A549 (cell line): ENCODE data around the gene CIAO2A.

ENCODE experiments used
- CHD2 ChIP-seq: fragments of 150-350 bp; IDR thresholded peaks from 2 replicates; pipeline ENCODE4 v1.6.1; 2014; ENCODE audit warnings: low read length; ENCODE audit not compliant: partially characterized antibody
- CHD4 ChIP-seq: fragments of 200-600 bp; sonication (generic); IDR thresholded peaks from 2 replicates; pipeline ENCODE4 v1.6.1; 2016; ENCODE audit warnings: antibody characterized with exemption, mild to moderate bottlenecking, borderline replicate concordance
- CTCF ChIP-seq: fragments of >200 bp; sonication (Bioruptor Twin); formaldehyde crosslinking; IDR thresholded peaks from 3 replicates; pipeline ENCODE4 v1.5.1; 2016
- ELK1 ChIP-seq: fragments of 150-350 bp; IDR thresholded peaks from 2 replicates; pipeline ENCODE4 v1.6.1; 2014; ENCODE audit warnings: low read depth, mild to moderate bottlenecking, low read length
- EP300 ChIP-seq, 2 experiments: fragments of >200 bp; sonication (Bioruptor Twin); formaldehyde crosslinking; IDR thresholded peaks; 2 replicates in 1 of 2; 3 replicates in 1 of 2; pipeline ENCODE4 v1.6.1; 2016 to 2017
- HDAC2 ChIP-seq: fragments of 200-600 bp; sonication (generic); IDR thresholded peaks from 2 replicates; pipeline ENCODE4 v1.6.1; 2016
- PHF8 ChIP-seq: fragments of 200-600 bp; sonication (generic); IDR thresholded peaks from 2 replicates; pipeline ENCODE4 v1.6.1; 2016; ENCODE audit warnings: low read depth, mild to moderate bottlenecking, antibody characterized with exemption, moderate library complexity, borderline replicate concordance
- SMC3 ChIP-seq: fragments of >200 bp; sonication (Bioruptor Twin); formaldehyde crosslinking; IDR thresholded peaks from 3 replicates; pipeline ENCODE4 v1.6.1; 2018; ENCODE audit warnings: inconsistent platforms
- TF ChIP-seq, protein P1 (sequence below): IDR thresholded peaks from 2 replicates; pipeline ENCODE4 v1.6.1; 2012; ENCODE audit warnings: low read depth, borderline replicate concordance

- TF ChIP-seq CHD2 (no peak), ELK1 (no peak), CTCF (no peak), PHF8 (no peak), CHD4 (no peak), SMC3 (no peak), EP300 (IDR thresholded peaks at IDR 0.05) (no peak), HDAC2 (no peak)
- TF ChIP-seq, protein P1, sequence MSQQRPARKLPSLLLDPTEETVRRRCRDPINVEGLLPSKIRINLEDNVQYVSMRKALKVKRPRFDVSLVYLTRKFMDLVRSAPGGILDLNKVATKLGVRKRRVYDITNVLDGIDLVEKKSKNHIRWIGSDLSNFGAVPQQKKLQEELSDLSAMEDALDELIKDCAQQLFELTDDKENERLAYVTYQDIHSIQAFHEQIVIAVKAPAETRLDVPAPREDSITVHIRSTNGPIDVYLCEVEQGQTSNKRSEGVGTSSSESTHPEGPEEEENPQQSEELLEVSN: no peak
Observed at GRCh38 chr15:64122444-64122843, 28.8 kb upstream of the CIAO2A start.
